K562 (cell line): ENCODE measurements around the gene NMUR2.

Source experiments
- JUNB ChIP-seq: fragments of 450-650 bp; formaldehyde crosslinking; conservative IDR thresholded peaks from 2 replicates; pipeline ENCODE4 v1.4.0; 2020; ENCODE audit warnings: mild to moderate bottlenecking
- ZNF354B ChIP-seq: fragments of 250-450 bp; sonication (Bioruptor Pico); IDR thresholded peaks from 2 replicates; pipeline ENCODE4 v1.4.0; 2020
- TF ChIP-seq, protein P1 (sequence below), 3 experiments: IDR thresholded peaks in 2 of 3; conservative IDR thresholded peaks in 1 of 3; 2 replicates each; pipeline ENCODE4 v1.5.1; 2011 to 2012; ENCODE audit warnings: low read length in 3 of 3, mild to moderate bottlenecking in 3 of 3, control low read depth in 2 of 3, improper control_type of control experiment in 1 of 3, inconsistent platforms in 1 of 3, low read depth in 1 of 3, mixed read lengths in 1 of 3, moderate library complexity in 1 of 3; ENCODE audit not compliant: insufficient read depth in 2 of 3
- TF ChIP-seq, protein P2 (sequence below): fragments of 250-450 bp; sonication (Bioruptor Pico); IDR thresholded peaks from 2 replicates; pipeline ENCODE4 v1.8.0; 2021; ENCODE audit warnings: moderate library complexity, mild to moderate bottlenecking, inconsistent platforms

DNA sequence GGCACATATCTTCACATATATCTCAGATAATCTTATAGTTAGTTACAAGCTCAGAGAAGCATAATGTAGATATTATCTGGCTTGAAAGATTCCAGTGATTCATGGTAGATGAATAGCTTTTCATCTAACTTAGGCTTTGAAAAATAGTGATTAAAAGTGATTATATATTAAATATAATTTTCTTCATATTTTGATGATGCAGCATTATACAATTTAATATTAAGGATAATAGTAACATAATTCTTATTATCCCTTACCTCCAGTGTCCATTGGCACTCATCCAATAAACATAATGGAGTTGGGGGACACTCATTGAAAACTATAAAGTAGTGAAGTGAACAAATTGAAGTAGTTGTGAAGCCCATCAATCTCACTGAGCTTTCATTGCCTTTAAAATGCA is 35.8 kb downstream of the NMUR2 start:
- TF ChIP-seq ZNF354B (CRISPR knock-in tag): no peak
- TF ChIP-seq, protein P1, sequence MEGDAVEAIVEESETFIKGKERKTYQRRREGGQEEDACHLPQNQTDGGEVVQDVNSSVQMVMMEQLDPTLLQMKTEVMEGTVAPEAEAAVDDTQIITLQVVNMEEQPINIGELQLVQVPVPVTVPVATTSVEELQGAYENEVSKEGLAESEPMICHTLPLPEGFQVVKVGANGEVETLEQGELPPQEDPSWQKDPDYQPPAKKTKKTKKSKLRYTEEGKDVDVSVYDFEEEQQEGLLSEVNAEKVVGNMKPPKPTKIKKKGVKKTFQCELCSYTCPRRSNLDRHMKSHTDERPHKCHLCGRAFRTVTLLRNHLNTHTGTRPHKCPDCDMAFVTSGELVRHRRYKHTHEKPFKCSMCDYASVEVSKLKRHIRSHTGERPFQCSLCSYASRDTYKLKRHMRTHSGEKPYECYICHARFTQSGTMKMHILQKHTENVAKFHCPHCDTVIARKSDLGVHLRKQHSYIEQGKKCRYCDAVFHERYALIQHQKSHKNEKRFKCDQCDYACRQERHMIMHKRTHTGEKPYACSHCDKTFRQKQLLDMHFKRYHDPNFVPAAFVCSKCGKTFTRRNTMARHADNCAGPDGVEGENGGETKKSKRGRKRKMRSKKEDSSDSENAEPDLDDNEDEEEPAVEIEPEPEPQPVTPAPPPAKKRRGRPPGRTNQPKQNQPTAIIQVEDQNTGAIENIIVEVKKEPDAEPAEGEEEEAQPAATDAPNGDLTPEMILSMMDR (IDR thresholded peaks at IDR 0.05 in 2 of 3, conservative IDR thresholded peaks at IDR 0.05 in 1 of 3; ENCODE audit: insufficient read depth in 2 of 3, low read depth in 1 of 3, low read length in 3 of 3): no peak
- TF ChIP-seq, protein P2, sequence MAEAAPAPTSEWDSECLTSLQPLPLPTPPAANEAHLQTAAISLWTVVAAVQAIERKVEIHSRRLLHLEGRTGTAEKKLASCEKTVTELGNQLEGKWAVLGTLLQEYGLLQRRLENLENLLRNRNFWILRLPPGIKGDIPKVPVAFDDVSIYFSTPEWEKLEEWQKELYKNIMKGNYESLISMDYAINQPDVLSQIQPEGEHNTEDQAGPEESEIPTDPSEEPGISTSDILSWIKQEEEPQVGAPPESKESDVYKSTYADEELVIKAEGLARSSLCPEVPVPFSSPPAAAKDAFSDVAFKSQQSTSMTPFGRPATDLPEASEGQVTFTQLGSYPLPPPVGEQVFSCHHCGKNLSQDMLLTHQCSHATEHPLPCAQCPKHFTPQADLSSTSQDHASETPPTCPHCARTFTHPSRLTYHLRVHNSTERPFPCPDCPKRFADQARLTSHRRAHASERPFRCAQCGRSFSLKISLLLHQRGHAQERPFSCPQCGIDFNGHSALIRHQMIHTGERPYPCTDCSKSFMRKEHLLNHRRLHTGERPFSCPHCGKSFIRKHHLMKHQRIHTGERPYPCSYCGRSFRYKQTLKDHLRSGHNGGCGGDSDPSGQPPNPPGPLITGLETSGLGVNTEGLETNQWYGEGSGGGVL: no peak
- no peak for TF ChIP-seq JUNB (CRISPR knock-in tag)
